Left lung (tissue), 10 donors: ENCODE measurements around the gene DNAH3. TPM values are rescaled to one million over a fixed set of nuclear protein-coding genes. Genes with fewer than 3 reads are reported as not detected.
A peak's percentile ranks its signal among the peaks of the same experiment; 100 is the strongest.

Experiments used
- ATAC-seq: fragments of 200-7000 bp; cut with Tn5 transposase; one replicate; pipeline ENCODE4 v1.9.1; 2020; ENCODE audit warnings: moderate library complexity
- DNase-seq, 4 donors: peaks; one replicate each; pipeline ENCODE4 v3.0.0-alpha.2; 2013 to 2020
- H3K27ac ChIP-seq, 2 donors: fragments of 200-600 bp; sonication (generic) in 1 of 2; one replicate each; pipeline versions ENCODE4 v1.5.0 to v1.8.0; 2020 to 2021
- H3K27me3 ChIP-seq, 2 donors: fragments of 200-600 bp; sonication (generic) in 1 of 2; one replicate each; pipeline versions ENCODE4 v1.5.0 to v1.8.0; 2020 to 2021
- H3K36me3 ChIP-seq, 2 donors: fragments of 200-600 bp; sonication (generic) in 1 of 2; one replicate each; pipeline versions ENCODE4 v1.5.0 to v1.8.0; 2020 to 2021
- H3K4me1 ChIP-seq, 2 donors: fragments of 200-600 bp; one replicate each; pipeline ENCODE4 v1.8.0; 2021
- H3K4me3 ChIP-seq, 2 donors: fragments of 200-600 bp; sonication (generic) in 1 of 2; one replicate each; pipeline versions ENCODE4 v1.5.0 to v1.8.0; 2020 to 2021; ENCODE audit warnings: mild to moderate bottlenecking in 1 of 2
- H3K9me3 ChIP-seq, 2 donors: fragments of 200-600 bp; sonication (generic) in 1 of 2; one replicate each; pipeline versions ENCODE4 v1.5.0 to v1.8.0; 2020 to 2021
- CTCF ChIP-seq, 2 donors: fragments of 200-600 bp; sonication (generic) in 1 of 2; IDR thresholded peaks; one replicate each; pipeline versions ENCODE4 v1.5.0 to v1.8.0; 2021; ENCODE audit warnings: antibody characterized with exemption in 2 of 2
- intact Hi-C, 2 donors: fragments of 100-400 bp; cut with DNase I; formaldehyde crosslinking; loops; one replicate each; pipeline versions ENCODE4 v1.11.2 to v1.14.2; 2022
- polyA plus RNA-seq, 6 donors: library from polyadenylated mRNA; unstranded; fragments of 120-200 nt; gene quantifications; one replicate each; pipeline ENCODE4 v1.2.1, GENCODE V29; 2013; ENCODE audit not compliant: insufficient read length in 6 of 6
- total RNA-seq, 2 donors: library from RNA; stranded (reverse); fragmentation: NEBNext Ultra II Directional; extraction: Animal tissue kit (Norgen Biotek cat#: 25700); gene quantifications; one replicate each; pipeline ENCODE4 v1.2.1, GENCODE V29; 2021
- donor health status: DM: no; HTN: yes; CAD: no.
- donor health status: DM: no; HTN: no; CAD: no.

The DNAH3 gene
- total and polyA plus RNA-seq, 8 donors = 0.88 to 6.4 (median 3.2) TPM; not detected in 1

- ATAC-seq (no peak), DNase-seq (no peak)
- peaks cover 0 to 5% of the 10 kb centered on the region in 2 donors for H3K4me1 ChIP-seq
- intact Hi-C loops = loop anchor here in 1 of 2 donors (10.0 kb wide), 1 partner anchor 108 kb away; no protein-coding TSS in a partner anchor
- H3K27me3 ChIP-seq = no peaks in the 10 kb centered on the region
- H3K9me3 ChIP-seq = no peaks in the 10 kb centered on the region
- no peak for TF ChIP-seq CTCF (IDR thresholded peaks at IDR 0.05)
- no peak overlapping the region for H3K4me3 ChIP-seq
- H3K36me3 ChIP-seq = peaks cover 0 to 13% of the 10 kb centered on the region in 2 donors
- H3K27ac ChIP-seq = no peak overlapping the region
These were observed 35.7 kb upstream of the DNAH3 start for GRCh38 chr16:21186326-21186691.

GRCh38 chr16:21185659-21186325 lies 35.1 kb upstream of the DNAH3 start:
- H3K4me1 ChIP-seq = peaks cover 0 to 5% of the 10 kb centered on the region in 2 donors
- ATAC-seq (no peak), DNase-seq (no peak)
- no peaks in the 10 kb centered on the region for H3K27me3 ChIP-seq
- no peaks in the 10 kb centered on the region for H3K9me3 ChIP-seq
- intact Hi-C loops = loop anchor here in 1 of 2 donors (10.0 kb wide), 1 partner anchor 109 kb away; no protein-coding TSS in a partner anchor
- H3K36me3 ChIP-seq = peaks cover 0 to 18% of the 10 kb centered on the region in 2 donors
- H3K27ac ChIP-seq = no peak overlapping the region
- H3K4me3 ChIP-seq = no peak overlapping the region
- no peak for TF ChIP-seq CTCF (IDR thresholded peaks at IDR 0.05)

GRCh38 chr16:21184834-21185233 lies 34.2 kb upstream of the DNAH3 start:
- no peak for TF ChIP-seq CTCF (IDR thresholded peaks at IDR 0.05)
- intact Hi-C loops = loop anchor here in 1 of 2 donors (10.0 kb wide), 1 partner anchor 110 kb away; no protein-coding TSS in a partner anchor

GRCh38 chr16:21183995-21184394 lies 33.3 kb upstream of the DNAH3 start:
- Histone ChIP-seq H3K9me3 (no peaks in the 10 kb centered on the region), H3K4me3 (no peak overlapping the region), H3K27ac (no peak overlapping the region), H3K27me3 (no peaks in the 10 kb centered on the region), H3K4me1 (peaks cover 0 to 5% of the 10 kb centered on the region in 2 donors), H3K36me3 (peaks cover 0 to 36% of the 10 kb centered on the region in 2 donors)
- DNase-seq (no peak), ATAC-seq (no peak)
- no peak for TF ChIP-seq CTCF (IDR thresholded peaks at IDR 0.05)
- intact Hi-C loops = loop anchor here in 1 of 2 donors (10.0 kb wide), 1 partner anchor 111 kb away; no protein-coding TSS in a partner anchor

More at GRCh38 chr16:21184834-21185233, 34.2 kb upstream of the DNAH3 start:
- Histone ChIP-seq H3K4me3 (no peak overlapping the region), H3K27ac (no peak overlapping the region), H3K4me1 (peaks cover 0 to 5% of the 10 kb centered on the region in 2 donors), H3K36me3 (peaks cover 0 to 27% of the 10 kb centered on the region in 2 donors), H3K27me3 (no peaks in the 10 kb centered on the region), H3K9me3 (no peaks in the 10 kb centered on the region)
- no peak for ATAC-seq
- no peak for DNase-seq

- H3K36me3 ChIP-seq = peaks cover 0 to 61% of the 10 kb centered on the region in 2 donors
- no peaks in the 10 kb centered on the region for H3K9me3 ChIP-seq
- intact Hi-C loops = loop anchor here in 1 of 2 donors (10.0 kb wide), 1 partner anchor 115 kb away; no protein-coding TSS in a partner anchor
- TF ChIP-seq CTCF (IDR thresholded peaks at IDR 0.05) = no peak
- no peak overlapping the region for H3K4me3 ChIP-seq
- ATAC-seq (peak; percentile 88), DNase-seq (peak in 1 of 4 donors; percentile 19)
- H3K27me3 ChIP-seq = no peaks in the 10 kb centered on the region
- H3K27ac ChIP-seq = no peak overlapping the region
- H3K4me1 ChIP-seq = no peaks in the 10 kb centered on the region
These were observed 29.3 kb upstream of the DNAH3 start for GRCh38 chr16:21179983-21180365.
